MM.1S (cell line): Measurements from ENCODE around the gene LAP3.

Source experiments
- DNase-seq: peaks from one replicate; pipeline ENCODE4 v3.0.0-alpha.2; 2015
- H2AFZ ChIP-seq: fragments of 300-600 bp; sonication (generic); 2 replicates; pipeline ENCODE4 v1.6.0; 2016; ENCODE audit warnings: antibody characterized with exemption, low read length
- H3F3A ChIP-seq: fragments of 300-600 bp; sonication (generic); 2 replicates; pipeline ENCODE4 v1.6.1; 2016; ENCODE audit warnings: mild to moderate bottlenecking, antibody characterized with exemption, low read length, moderate library complexity, mixed read lengths; ENCODE audit not compliant: insufficient read depth
- H3K27ac ChIP-seq: fragments of 300-600 bp; sonication (generic); 2 replicates; pipeline ENCODE4 v1.5.1; 2016; ENCODE audit warnings: mild to moderate bottlenecking, low read length
- H3K27me3 ChIP-seq: fragments of 300-600 bp; sonication (generic); replicated peaks from 2 replicates; pipeline ENCODE4 v1.6.0; 2016; ENCODE audit warnings: low read length; ENCODE audit not compliant: insufficient read depth
- H3K36me3 ChIP-seq: fragments of 300-600 bp; sonication (generic); replicated peaks from 2 replicates; pipeline ENCODE4 v1.6.1; 2016; ENCODE audit warnings: mild to moderate bottlenecking, low read length, mixed read lengths; ENCODE audit not compliant: insufficient read depth
- H3K4me1 ChIP-seq: fragments of 300-600 bp; sonication (generic); 2 replicates; pipeline ENCODE4 v1.6.1; 2016; ENCODE audit warnings: low read length, mixed read lengths
- H3K4me2 ChIP-seq: fragments of 300-600 bp; sonication (generic); 2 replicates; pipeline ENCODE4 v1.6.0; 2016; ENCODE audit warnings: low read depth, low read length
- H3K4me3 ChIP-seq: fragments of 300-600 bp; sonication (generic); 2 replicates; pipeline ENCODE4 v1.5.1; 2016; ENCODE audit warnings: low read length, mixed read lengths
- H3K79me2 ChIP-seq: fragments of 300-600 bp; sonication (generic); 2 replicates; pipeline ENCODE4 v1.6.1; 2016; ENCODE audit warnings: mixed run types, low read length, mixed read lengths
- H3K9ac ChIP-seq: fragments of 300-600 bp; sonication (generic); 2 replicates; pipeline ENCODE4 v1.6.1; 2016; ENCODE audit warnings: low read length, mixed read lengths
- H3K9me2 ChIP-seq: fragments of 300-600 bp; sonication (generic); replicated peaks from 2 replicates; pipeline ENCODE4 v1.6.1; 2016; ENCODE audit warnings: mild to moderate bottlenecking, low read length, mixed read lengths; ENCODE audit not compliant: insufficient read depth
- H3K9me3 ChIP-seq: fragments of 300-600 bp; sonication (generic); replicated peaks from 2 replicates; pipeline ENCODE4 v1.6.1; 2016; ENCODE audit warnings: mild to moderate bottlenecking, low read length, mixed read lengths; ENCODE audit not compliant: insufficient read depth
- H4K20me1 ChIP-seq: fragments of 300-600 bp; sonication (generic); 2 replicates; pipeline ENCODE4 v1.6.1; 2016; ENCODE audit warnings: mild to moderate bottlenecking, low read length, moderate library complexity, mixed read lengths; ENCODE audit not compliant: insufficient read depth
- CTCF ChIP-seq: fragments of 300-600 bp; sonication (generic); IDR thresholded peaks from 2 replicates; pipeline ENCODE4 v1.5.1; 2016; ENCODE audit warnings: antibody characterized with exemption, low read length, mixed read lengths
- EZH2 ChIP-seq: fragments of 300-600 bp; sonication (generic); optimal IDR thresholded peaks from 2 replicates; pipeline ENCODE3; 2017; ENCODE audit warnings: low read depth, mild to moderate bottlenecking, antibody characterized with exemption, low read length, mixed read lengths
- EZH2phosphoT487 ChIP-seq: fragments of 300-600 bp; sonication (generic); IDR thresholded peaks from 2 replicates; pipeline ENCODE4 v1.6.1; 2018; ENCODE audit warnings: antibody characterized with exemption, low read length

The LAP3 gene

GRCh38 chr4:17618926-17619325 lies 41.9 kb downstream of the LAP3 start:
- H3K4me1 ChIP-seq = 0 out of 2 replicates have a peak, but pooled peaks cover 9% of the 10 kb centered on the region
- H3K36me3 ChIP-seq = peaks cover 20% of the 10 kb centered on the region
- no peak overlapping the region for H3K9ac ChIP-seq
- H3K79me2 ChIP-seq = peaks cover 74% of the 10 kb centered on the region
- peaks cover 3% of the 10 kb centered on the region; the same call in 1 of the 2 replicates for H3F3A ChIP-seq
- no peaks in the 10 kb centered on the region for H3K27me3 ChIP-seq
- H3K9me2 ChIP-seq = no peaks in the 10 kb centered on the region
- H3K9me3 ChIP-seq = no peaks in the 10 kb centered on the region
- H3K4me3 ChIP-seq = no peak overlapping the region
- peaks cover 12% of the 10 kb centered on the region; the same call in 1 of the 2 replicates for H4K20me1 ChIP-seq
- H3K4me2 ChIP-seq = no peak overlapping the region
- TF ChIP-seq CTCF (no peak), EZH2phosphoT487 (no peak), EZH2 (no peak)
- H3K27ac ChIP-seq = no peak overlapping the region
- no peak for DNase-seq
- H2AFZ ChIP-seq = no peak overlapping the region

- peaks cover 12% of the 10 kb centered on the region; the same call in 1 of the 2 replicates for H4K20me1 ChIP-seq
- H2AFZ ChIP-seq = no peak overlapping the region
- no peak for DNase-seq
- H3K4me1 ChIP-seq = 0 out of 2 replicates have a peak, but pooled peaks cover 9% of the 10 kb centered on the region
- peaks cover 75% of the 10 kb centered on the region for H3K79me2 ChIP-seq
- no peaks in the 10 kb centered on the region for H3F3A ChIP-seq
- no peak overlapping the region for H3K9ac ChIP-seq
- H3K4me3 ChIP-seq = no peak overlapping the region
- peaks cover 23% of the 10 kb centered on the region for H3K36me3 ChIP-seq
- H3K4me2 ChIP-seq = no peak overlapping the region
- no peaks in the 10 kb centered on the region for H3K9me3 ChIP-seq
- H3K27ac ChIP-seq = no peak overlapping the region
- TF ChIP-seq EZH2phosphoT487 (no peak), EZH2 (no peak), CTCF (no peak)
- no peaks in the 10 kb centered on the region for H3K9me2 ChIP-seq
- no peaks in the 10 kb centered on the region for H3K27me3 ChIP-seq
Measured at GRCh38 chr4:17619416-17620105, 42.6 kb downstream of the LAP3 start.

GRCh38 chr4:17623451-17624001 lies 46.5 kb downstream of the LAP3 start:
- no peaks in the 10 kb centered on the region for H3K27me3 ChIP-seq
- H2AFZ ChIP-seq = no peak overlapping the region
- peaks cover 8% of the 10 kb centered on the region; the same call in 1 of the 2 replicates for H4K20me1 ChIP-seq
- no peak overlapping the region for H3K4me2 ChIP-seq
- no peak overlapping the region for H3K27ac ChIP-seq
- no peaks in the 10 kb centered on the region for H3F3A ChIP-seq
- H3K9me2 ChIP-seq = no peaks in the 10 kb centered on the region
- DNase-seq = no peak
- peaks cover 38% of the 10 kb centered on the region for H3K79me2 ChIP-seq
- peaks cover 26% of the 10 kb centered on the region for H3K36me3 ChIP-seq
- no peaks in the 10 kb centered on the region for H3K4me1 ChIP-seq
- H3K9ac ChIP-seq = no peak overlapping the region
- TF ChIP-seq EZH2 (no peak), CTCF (no peak), EZH2phosphoT487 (no peak)
- H3K4me3 ChIP-seq = no peak overlapping the region
- no peaks in the 10 kb centered on the region for H3K9me3 ChIP-seq
